Measurements from ENCODE around the gene CYB561D1. TPM values are rescaled to one million over a fixed set of nuclear protein-coding genes. Genes with fewer than 3 reads are reported as not detected.

Gene CYB561D1
- total RNA-seq, 1 donor from 2014 or later, result 7.8 TPM

DNA sequence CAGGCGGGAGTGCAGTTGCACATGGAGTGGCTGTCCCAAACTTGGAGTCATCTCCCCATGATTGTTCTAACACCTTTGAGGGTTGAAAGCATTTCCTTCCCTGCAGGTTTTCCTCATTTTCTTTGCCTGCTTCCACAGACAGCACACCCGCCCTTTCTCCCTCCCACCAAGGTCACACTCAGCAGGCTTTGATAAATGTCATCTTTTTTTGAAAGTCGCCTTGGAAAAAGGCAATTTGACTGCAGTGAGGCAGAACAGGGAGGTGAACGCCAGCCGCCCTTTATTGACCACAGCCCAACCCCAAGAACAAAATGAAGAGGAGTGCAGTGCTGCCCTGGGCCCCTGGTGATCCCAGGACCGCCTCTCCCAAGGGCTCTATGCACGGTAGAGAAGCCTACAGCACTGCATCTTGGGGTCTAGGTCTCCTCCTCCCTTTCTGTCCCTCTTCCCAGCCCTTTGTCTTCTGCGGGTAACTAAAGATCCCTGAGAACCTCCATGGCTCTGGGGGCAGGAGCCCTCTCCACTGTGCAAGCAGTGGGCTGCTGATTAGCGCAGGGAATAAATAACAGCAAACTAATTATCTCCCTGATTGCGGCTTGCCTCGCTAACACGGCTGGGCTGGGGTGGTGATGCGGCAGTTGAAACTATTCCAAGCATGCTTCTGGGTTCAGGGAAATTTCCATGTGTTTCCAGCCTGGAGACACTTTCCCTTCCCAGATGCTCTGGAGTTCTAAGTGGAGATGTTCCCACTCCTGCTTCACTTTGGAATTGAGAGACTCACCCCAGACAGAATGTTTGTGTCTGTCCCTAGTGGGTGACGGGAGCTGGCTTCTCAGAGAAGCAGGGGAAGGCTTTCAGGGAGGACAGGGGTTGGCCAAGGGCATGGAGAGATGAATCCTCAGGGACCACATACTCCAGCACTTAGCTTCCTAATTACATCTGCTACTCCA lies 27.4 kb downstream of the CYB561D1 start:
- Mint-ChIP-seq H3K4me3 (no peak overlapping the region), H3K36me3 (ENCODE audit: low read depth) (no peaks in the 10 kb centered on the region)
- DNase-seq (ENCODE audit: low read depth, low spot score), result no peak

GRCh38 chr1:109522026-109522425 lies 28.1 kb downstream of the CYB561D1 start:
- Mint-ChIP-seq H3K9me3 (no peaks in the 10 kb centered on the region), H3K4me1 (no peaks in the 10 kb centered on the region), H3K27me3 (ENCODE audit: low read depth) (peaks cover 24% of the 10 kb centered on the region), H3K36me3 (ENCODE audit: low read depth) (no peaks in the 10 kb centered on the region), H3K27ac (ENCODE audit: unreplicated experiment) (no peak overlapping the region), H3K4me3 (no peak overlapping the region)
- DNase-seq (ENCODE audit: low read depth, low spot score), result no peak
- TF ChIP-seq, protein P1, sequence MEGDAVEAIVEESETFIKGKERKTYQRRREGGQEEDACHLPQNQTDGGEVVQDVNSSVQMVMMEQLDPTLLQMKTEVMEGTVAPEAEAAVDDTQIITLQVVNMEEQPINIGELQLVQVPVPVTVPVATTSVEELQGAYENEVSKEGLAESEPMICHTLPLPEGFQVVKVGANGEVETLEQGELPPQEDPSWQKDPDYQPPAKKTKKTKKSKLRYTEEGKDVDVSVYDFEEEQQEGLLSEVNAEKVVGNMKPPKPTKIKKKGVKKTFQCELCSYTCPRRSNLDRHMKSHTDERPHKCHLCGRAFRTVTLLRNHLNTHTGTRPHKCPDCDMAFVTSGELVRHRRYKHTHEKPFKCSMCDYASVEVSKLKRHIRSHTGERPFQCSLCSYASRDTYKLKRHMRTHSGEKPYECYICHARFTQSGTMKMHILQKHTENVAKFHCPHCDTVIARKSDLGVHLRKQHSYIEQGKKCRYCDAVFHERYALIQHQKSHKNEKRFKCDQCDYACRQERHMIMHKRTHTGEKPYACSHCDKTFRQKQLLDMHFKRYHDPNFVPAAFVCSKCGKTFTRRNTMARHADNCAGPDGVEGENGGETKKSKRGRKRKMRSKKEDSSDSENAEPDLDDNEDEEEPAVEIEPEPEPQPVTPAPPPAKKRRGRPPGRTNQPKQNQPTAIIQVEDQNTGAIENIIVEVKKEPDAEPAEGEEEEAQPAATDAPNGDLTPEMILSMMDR (conservative IDR thresholded peaks at IDR 0.05), result no peak

More for the DNA sequence above, 27.4 kb downstream of the CYB561D1 start:
- Mint-ChIP-seq H3K4me1 (no peaks in the 10 kb centered on the region), H3K27ac (ENCODE audit: unreplicated experiment) (no peak overlapping the region), H3K27me3 (ENCODE audit: low read depth) (peaks cover 21% of the 10 kb centered on the region), H3K9me3 (no peaks in the 10 kb centered on the region)
- TF ChIP-seq, protein P1 (conservative IDR thresholded peaks at IDR 0.05), result no peak

- Mint-ChIP-seq H3K4me3 (no peak overlapping the region), H3K9me3 (no peaks in the 10 kb centered on the region), H3K27me3 (ENCODE audit: low read depth) (peaks cover 25% of the 10 kb centered on the region), H3K36me3 (ENCODE audit: low read depth) (no peaks in the 10 kb centered on the region), H3K4me1 (no peaks in the 10 kb centered on the region), H3K27ac (ENCODE audit: unreplicated experiment) (no peak overlapping the region)
- TF ChIP-seq, protein P1 (conservative IDR thresholded peaks at IDR 0.05), result no peak
- DNase-seq (ENCODE audit: low read depth, low spot score), result no peak
Observed at GRCh38 chr1:109523706-109524105, 29.8 kb downstream of the CYB561D1 start.

DNA sequence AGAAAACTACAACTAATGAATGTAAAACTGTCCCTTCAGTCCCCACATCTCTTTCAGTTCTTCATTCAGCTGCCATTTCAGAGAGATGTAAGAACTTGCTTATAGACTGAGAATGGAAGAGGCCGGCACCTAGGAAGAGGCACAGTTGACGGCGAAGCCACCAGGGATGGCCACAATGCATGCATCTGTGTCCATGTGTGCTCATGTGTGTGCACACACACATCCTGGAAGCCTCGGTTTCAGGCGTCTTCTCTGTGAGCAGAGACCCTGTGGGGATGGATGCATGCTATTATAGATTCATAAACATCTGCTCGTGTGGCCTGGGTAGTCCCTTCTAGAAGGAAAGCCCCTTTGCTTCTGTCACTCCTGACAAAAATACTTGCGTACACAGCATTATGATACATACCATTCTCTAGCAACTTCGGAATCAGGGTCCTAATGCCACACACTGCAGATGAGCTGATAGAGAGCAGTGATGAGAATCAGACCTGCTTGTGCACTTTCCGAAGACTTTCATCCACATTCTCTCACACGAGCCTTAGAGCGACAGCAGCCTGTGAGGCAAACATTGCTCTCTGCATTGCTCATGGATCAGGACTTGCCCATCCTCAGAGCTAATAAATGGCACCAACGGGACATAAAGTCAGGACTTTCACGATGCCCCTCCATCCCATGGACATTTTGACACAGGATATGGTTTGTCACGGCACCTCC lies 33.4 kb downstream of the CYB561D1 start:
- Mint-ChIP-seq H3K4me1 (peaks cover 18% of the 10 kb centered on the region), H3K36me3 (ENCODE audit: low read depth) (no peaks in the 10 kb centered on the region), H3K27me3 (ENCODE audit: low read depth) (peaks cover 15% of the 10 kb centered on the region), H3K9me3 (no peaks in the 10 kb centered on the region), H3K27ac (ENCODE audit: unreplicated experiment) (no peak overlapping the region), H3K4me3 (no peak overlapping the region)
- no peak for DNase-seq (ENCODE audit: low read depth, low spot score)
- TF ChIP-seq, protein P1 (conservative IDR thresholded peaks at IDR 0.05), result no peak

- H3K36me3 Mint-ChIP-seq (ENCODE audit: low read depth), result no peaks in the 10 kb centered on the region
- no peak for DNase-seq (ENCODE audit: low read depth, low spot score)
- H3K9me3 Mint-ChIP-seq, result no peaks in the 10 kb centered on the region
- TF ChIP-seq, protein P1 (conservative IDR thresholded peaks at IDR 0.05), result no peak
- peaks cover 26% of the 10 kb centered on the region for H3K4me1 Mint-ChIP-seq
- H3K27ac Mint-ChIP-seq (ENCODE audit: unreplicated experiment), result no peak overlapping the region
- no peak overlapping the region for H3K4me3 Mint-ChIP-seq
- peaks cover 10% of the 10 kb centered on the region for H3K27me3 Mint-ChIP-seq (ENCODE audit: low read depth)
Observed at GRCh38 chr1:109527846-109528695, 34.2 kb downstream of the CYB561D1 start.

All from neural crest cell (in vitro differentiated cells).